ENCODE results near the gene WDR1. TPM values are rescaled to one million over a fixed set of nuclear protein-coding genes. Genes with fewer than 3 reads are reported as not detected.

The WDR1 gene
- total RNA-seq, 1 experiment from 2014 or later: 223 TPM

DNA sequence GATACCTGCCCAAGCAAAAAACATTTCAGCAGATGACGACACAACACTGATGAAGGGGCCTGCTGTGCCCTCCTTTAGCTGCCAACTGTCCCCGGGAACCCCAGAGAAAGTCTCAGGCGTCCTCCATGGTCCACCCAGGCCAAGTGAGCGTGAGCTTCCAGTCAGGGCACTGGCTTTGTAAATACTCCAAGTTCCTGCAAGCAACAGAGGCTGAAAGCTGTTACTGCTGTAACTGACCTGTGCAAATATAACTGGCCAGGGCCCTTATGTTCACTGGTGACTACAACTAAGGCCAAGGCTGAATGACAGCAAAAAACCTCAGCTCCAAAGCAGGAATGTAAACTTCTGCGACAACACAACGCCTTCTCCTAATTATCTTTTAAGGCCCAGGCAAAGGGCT, 8.2 kb downstream of the WDR1 start:
- H3K79me2 ChIP-seq (ENCODE audit: insufficient read depth, low read length): peaks cover 100% of the 10 kb centered on the region
- CTCF ChIA-PET: interaction anchor here (1.5 kb wide), 1 partner anchor 19 kb away, joined by 3 read pairs; no protein-coding TSS in a partner anchor
- no peaks in the 10 kb centered on the region for H3K9me2 ChIP-seq (ENCODE audit: insufficient read depth)
- no peaks in the 10 kb centered on the region for H3K27me3 ChIP-seq (ENCODE audit: insufficient read depth, low read length)
- H2AFZ ChIP-seq (ENCODE audit: low read depth, low read length, poor library complexity, severe bottlenecking): no peak overlapping the region
- no peak overlapping the region for H3K9ac ChIP-seq (ENCODE audit: low read length)
- peak overlapping the region; percentile 30; the same call in 1 of the 2 replicates for H3K4me2 ChIP-seq (ENCODE audit: low read length)
- TF ChIP-seq SRF (IDR thresholded peaks at IDR 0.05; ENCODE audit: low read depth) (no peak), CEBPB (IDR thresholded peaks at IDR 0.05; ENCODE audit: low read depth) (no peak), SP1 (IDR thresholded peaks at IDR 0.05; ENCODE audit: low read depth) (no peak), TCF7L2 (IDR thresholded peaks at IDR 0.05; ENCODE audit: borderline replicate concordance, extremely low read depth, insufficient read depth, insufficient read length) (no peak), RAD21 (IDR thresholded peaks at IDR 0.05; ENCODE audit: low read depth) (no peak), CBX3 (IDR thresholded peaks at IDR 0.05; ENCODE audit: low read depth) (no peak), EZH2 (IDR thresholded peaks at IDR 0.05) (no peak), EZH2phosphoT487 (IDR thresholded peaks at IDR 0.05; ENCODE audit: borderline replicate concordance) (no peak), ELF1 (IDR thresholded peaks at IDR 0.05; ENCODE audit: borderline replicate concordance, low read depth) (no peak), ZFX (IDR thresholded peaks at IDR 0.05) (no peak)
- TF ChIP-seq, protein P1, sequence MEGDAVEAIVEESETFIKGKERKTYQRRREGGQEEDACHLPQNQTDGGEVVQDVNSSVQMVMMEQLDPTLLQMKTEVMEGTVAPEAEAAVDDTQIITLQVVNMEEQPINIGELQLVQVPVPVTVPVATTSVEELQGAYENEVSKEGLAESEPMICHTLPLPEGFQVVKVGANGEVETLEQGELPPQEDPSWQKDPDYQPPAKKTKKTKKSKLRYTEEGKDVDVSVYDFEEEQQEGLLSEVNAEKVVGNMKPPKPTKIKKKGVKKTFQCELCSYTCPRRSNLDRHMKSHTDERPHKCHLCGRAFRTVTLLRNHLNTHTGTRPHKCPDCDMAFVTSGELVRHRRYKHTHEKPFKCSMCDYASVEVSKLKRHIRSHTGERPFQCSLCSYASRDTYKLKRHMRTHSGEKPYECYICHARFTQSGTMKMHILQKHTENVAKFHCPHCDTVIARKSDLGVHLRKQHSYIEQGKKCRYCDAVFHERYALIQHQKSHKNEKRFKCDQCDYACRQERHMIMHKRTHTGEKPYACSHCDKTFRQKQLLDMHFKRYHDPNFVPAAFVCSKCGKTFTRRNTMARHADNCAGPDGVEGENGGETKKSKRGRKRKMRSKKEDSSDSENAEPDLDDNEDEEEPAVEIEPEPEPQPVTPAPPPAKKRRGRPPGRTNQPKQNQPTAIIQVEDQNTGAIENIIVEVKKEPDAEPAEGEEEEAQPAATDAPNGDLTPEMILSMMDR (IDR thresholded peaks at IDR 0.05 in 2 of 3, conservative IDR thresholded peaks at IDR 0.05 in 1 of 3; ENCODE audit: borderline replicate concordance in 1 of 3, insufficient read depth in 1 of 3, low read depth in 2 of 3, low read length in 2 of 3): no peak
- TF ChIP-seq, protein P2, sequence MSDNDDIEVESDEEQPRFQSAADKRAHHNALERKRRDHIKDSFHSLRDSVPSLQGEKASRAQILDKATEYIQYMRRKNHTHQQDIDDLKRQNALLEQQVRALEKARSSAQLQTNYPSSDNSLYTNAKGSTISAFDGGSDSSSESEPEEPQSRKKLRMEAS (IDR thresholded peaks at IDR 0.05): no peak
- peaks cover 5% of the 10 kb centered on the region; the same call in 1 of the 2 replicates for H4K20me1 ChIP-seq (ENCODE audit: insufficient read depth)
- no peak for ATAC-seq
- BruUV-seq (replicated peaks): no TSS peak
- POLR2A ChIA-PET: interaction anchor here (4.5 kb wide), 1 partner anchor 9 kb away, joined by 38 read pairs; the partner anchor contains the start of gene WDR1
- H3K36me3 ChIP-seq (ENCODE audit: control insufficient read depth in 1 of 2, insufficient read depth in 2 of 2, low read length in 2 of 2): peaks cover 30 to 43% of the 10 kb centered on the region in 2 experiments
- H3K4me3 ChIP-seq (replicated peaks in 1 of 2; ENCODE audit: low read depth in 1 of 2, low read length in 2 of 2): no peak overlapping the region
- intact Hi-C loops (cut with micrococcal nuclease): no loop called here
- peak overlapping the region; percentile 34; the same call in 1 of the 2 replicates for H3K27ac ChIP-seq (ENCODE audit: low read depth, low read length)
- RAD21 ChIA-PET (ENCODE audit: low non-redundant PET in 1 of 2, low total read pairs in 2 of 2, uncharacterized antibody in 2 of 2, unreplicated experiment in 2 of 2): no interaction called here
- H3K4me1 ChIP-seq (ENCODE audit: control insufficient read depth in 1 of 2, insufficient read depth in 2 of 2, low read length in 2 of 2): peaks cover 13 to 62% of the 10 kb centered on the region in 2 experiments
- DNase-seq (ENCODE audit: low read depth, low spot score): no peak
- no peaks in the 10 kb centered on the region for H3K9me3 ChIP-seq (ENCODE audit: control insufficient read depth in 1 of 2, insufficient read depth in 1 of 2, low read depth in 1 of 2, low read length in 2 of 2)
